ENCODE data around the gene ZNF512. TPM values are rescaled to one million over a fixed set of nuclear protein-coding genes. Genes with fewer than 3 reads are reported as not detected.

ZNF512 gene
- polyA plus RNA-seq, 2 of the 4 experiments (the other 2 are of a cell fraction), result 25.3 to 55.4 TPM

- no peak for TF ChIP-seq MAX (IDR thresholded peaks at IDR 0.05)
- Histone ChIP-seq H3K4me2 (no peak overlapping the region), H3K27ac (no peak overlapping the region), H3K4me3 (no peak overlapping the region), H3K4me1 (peaks cover 6% of the 10 kb centered on the region; the same call in 2 of the 3 replicates), H3K9me3 (no peaks in the 10 kb centered on the region)
- no peak for DNase-seq (ENCODE audit: low read depth in 1 of 2, low spot score in 1 of 2)
- CTCF ChIA-PET, result interaction anchor here (3.9 kb wide), 1 partner anchor 30 kb away, joined by 26 read pairs; no protein-coding TSS in a partner anchor
- POLR2A ChIA-PET, result interaction anchor here (0.9 kb wide), 1 partner anchor 24 kb away, joined by 3 read pairs; the partner anchor contains the start of gene GPN1
- ATAC-seq, result peak in 1 of 2 experiments; percentile 48; a peak in 3 of 6 replicates
- FAIRE-seq, result no peak
- 68% methylated on average over 2 of the region's 2 CpGs for WGBS (ENCODE audit: missing lambda C conversion rate)
Measured at GRCh38 chr2:27653397-27653796, 70.6 kb downstream of the ZNF512 start.

GRCh38 chr2:27655155-27655951 lies 72.5 kb downstream of the ZNF512 start:
- Histone ChIP-seq H3K4me1 (peaks cover 9% of the 10 kb centered on the region; the same call in 2 of the 3 replicates), H3K4me2 (no peak overlapping the region), H3K4me3 (no peak overlapping the region), H3K9me3 (no peaks in the 10 kb centered on the region), H3K27ac (no peak overlapping the region)
- POLR2A ChIA-PET, result interaction anchor here (1.0 kb wide), 1 partner anchor 8 kb away, joined by 4 read pairs; the partner anchor contains the start of genes SLC4A1AP and SUPT7L
- FAIRE-seq (no peak), DNase-seq (ENCODE audit: low read depth in 1 of 2, low spot score in 1 of 2) (peak in 1 of 2 experiments; percentile 29), ATAC-seq (peak; percentile 24 to 51; a peak in 4 of 6 replicates)
- WGBS (ENCODE audit: missing lambda C conversion rate), result 82% methylated on average over 7 of the region's 7 CpGs
- CTCF ChIA-PET, result interaction anchor here (1.0 to 3.9 kb wide), 4 partner anchors 24 to 246 kb away, joined by 3 to 26 read pairs (median 4); partner anchors contain the start of gene PPM1G
- TF ChIP-seq MAFK (IDR thresholded peaks at IDR 0.05; ENCODE audit: partially characterized antibody), result peak; percentile 91
- TF ChIP-seq GATA3 (IDR thresholded peaks at IDR 0.05; ENCODE audit: borderline replicate concordance), result no peak
- no peak for TF ChIP-seq MAZ (IDR thresholded peaks at IDR 0.05; ENCODE audit: borderline replicate concordance, low read depth, low read length)
- no peak for TF ChIP-seq BHLHE40 (IDR thresholded peaks at IDR 0.05; ENCODE audit: low read depth, low read length)
- TF ChIP-seq KDM5A (IDR thresholded peaks at IDR 0.05), result no peak

GRCh38 chr2:27661371-27661770 lies 78.5 kb downstream of the ZNF512 start:
- ChIA-PET POLR2A (no interaction called here), CTCF (interaction anchor here (11.0 kb wide), 1 partner anchor 21 kb away, joined by 118 read pairs; no protein-coding TSS in a partner anchor)
- DNase-seq (ENCODE audit: low read depth in 1 of 2, low spot score in 1 of 2) (no peak), ATAC-seq (no peak), FAIRE-seq (no peak)
- Histone ChIP-seq H3K4me2 (no peak overlapping the region), H3K27ac (no peak overlapping the region), H3K4me1 (peaks cover 24% of the 10 kb centered on the region), H3K4me3 (no peak overlapping the region), H3K9me3 (no peaks in the 10 kb centered on the region)
- 82% methylated on average over 1 of the region's 1 CpG for WGBS (ENCODE audit: missing lambda C conversion rate)
- TF ChIP-seq MAX (IDR thresholded peaks at IDR 0.05), result no peak
- peak; percentile 96 for TF ChIP-seq MAFK (IDR thresholded peaks at IDR 0.05; ENCODE audit: partially characterized antibody)

- 2% methylated on average over 56 of the region's 56 CpGs for WGBS (ENCODE audit: missing lambda C conversion rate)
- Histone ChIP-seq H3K4me1 (peaks cover 24% of the 10 kb centered on the region), H3K9me3 (no peaks in the 10 kb centered on the region), H3K27ac (peak within 1 kb of the TSS; percentile 83 to 93), H3K4me3 (peak within 1 kb of the TSS; percentile 97), H3K4me2 (peak within 1 kb of the TSS; percentile 87)
- ChIA-PET CTCF (interaction anchor here (0.9 to 11.0 kb wide), 6 partner anchors 9 to 255 kb away, joined by 3 to 118 read pairs (median 6); partner anchors contain the start of gene PPM1G), POLR2A (interaction anchor here (0.7 to 1.7 kb wide), 6 partner anchors 8 to 254 kb away, joined by 3 to 10 read pairs (median 4); partner anchors contain the start of genes CCDC121, GPN1 and PPM1G)
- ATAC-seq (peak; percentile 92 to 95), FAIRE-seq (no peak), DNase-seq (ENCODE audit: low read depth in 1 of 2, low spot score in 1 of 2) (peak; percentile 84 to 93)
- peak; percentile 96 for TF ChIP-seq HDAC2 (IDR thresholded peaks at IDR 0.05)
- TF ChIP-seq PBX3 (IDR thresholded peaks at IDR 0.05), result no peak
- 0 out of 3 replicates have a peak, but pooled peaks have one; percentile 4 for TF ChIP-seq CTCF (IDR thresholded peaks at IDR 0.05)
- TF ChIP-seq ELK1 (IDR thresholded peaks at IDR 0.05; ENCODE audit: low read depth, low read length), result no peak
- no peak for TF ChIP-seq EP300 (IDR thresholded peaks at IDR 0.05)
- no peak for TF ChIP-seq USF2 (IDR thresholded peaks at IDR 0.05)
- no peak for TF ChIP-seq ESRRA (IDR thresholded peaks at IDR 0.05; ENCODE audit: borderline replicate concordance, low read length)
- no peak for TF ChIP-seq RARB (CRISPR knock-in tag; IDR thresholded peaks at IDR 0.05)
- peak in 1 of 2 experiments; percentile 35; a peak in 3 of 5 replicates for TF ChIP-seq RAD21 (conservative IDR thresholded peaks at IDR 0.05 in 1 of 2, IDR thresholded peaks at IDR 0.05 in 1 of 2)
- TF ChIP-seq TFCP2L1 (CRISPR knock-in tag; IDR thresholded peaks at IDR 0.05), result peak; percentile 85
- peak; percentile 55; the same call in 1 of the 2 replicates for TF ChIP-seq RFX5 (IDR thresholded peaks at IDR 0.05)
- peak; percentile 77; the same call in 1 of the 2 replicates for TF ChIP-seq HOXB5 (CRISPR knock-in tag; IDR thresholded peaks at IDR 0.05)
- no peak for TF ChIP-seq KDM1A (IDR thresholded peaks at IDR 0.05; ENCODE audit: low read depth)
Measured at GRCh38 chr2:27663285-27664153, 80.7 kb downstream of the ZNF512 start, which contains the start of the genes SLC4A1AP and SUPT7L. TSS of gene SLC4A1AP (plus strand) at chr2:27663889. CDS start at chr2:27663915, 26 bp downstream. TSS of gene SUPT7L (minus strand) at chr2:27663614. CDS start at chr2:27662192, 1,422 bp downstream.
